Tibial nerve (tissue), 4 donors: ENCODE measurements around the gene LTBP1. TPM values are rescaled to one million over a fixed set of nuclear protein-coding genes. Genes with fewer than 3 reads are reported as not detected.
A peak's percentile ranks its signal among the peaks of the same experiment; 100 is the strongest.

Experiments used
- DNase-seq, 2 donors: peaks; one replicate each; pipeline ENCODE4 v3.0.0-alpha.2; 2019; ENCODE audit warnings: low spot score in 2 of 2
- H3K27ac ChIP-seq, 4 donors: fragments of 200-600 bp; sonication (generic) in 3 of 4; one replicate each; pipeline ENCODE4 v1.5.1; 2017 to 2019; ENCODE audit warnings: mild to moderate bottlenecking in 1 of 4
- H3K27me3 ChIP-seq, 2 donors: fragments of 200-600 bp; sonication (generic) in 1 of 2; one replicate each; pipeline versions ENCODE4 v1.5.1 to v1.6.0; 2017 to 2019
- H3K36me3 ChIP-seq, 3 donors: fragments of 200-600 bp; sonication (generic); one replicate each; pipeline ENCODE4 v1.5.1; 2018 to 2019
- H3K4me1 ChIP-seq, 4 donors: fragments of 200-600 bp; sonication (generic) in 3 of 4; one replicate each; pipeline ENCODE4 v1.5.1; 2017 to 2019
- H3K4me3 ChIP-seq, 4 donors: fragments of 200-600 bp; sonication (generic) in 3 of 4; one replicate each; pipeline ENCODE4 v1.5.1; 2017 to 2019; ENCODE audit warnings: mild to moderate bottlenecking in 1 of 4, moderate library complexity in 1 of 4
- H3K9me3 ChIP-seq, 4 donors: fragments of 200-600 bp; sonication (generic) in 3 of 4; one replicate each; pipeline ENCODE4 v1.5.1; 2017 to 2019
- EP300 ChIP-seq, 2 donors: sonication (generic); formaldehyde crosslinking; IDR thresholded peaks; one replicate each; pipeline ENCODE4 v1.6.1; 2017; ENCODE audit warnings: antibody characterized with exemption in 2 of 2, mild to moderate bottlenecking in 1 of 2
- POLR2A ChIP-seq, 2 donors: fragments of 450-650 bp; IDR thresholded peaks; one replicate each; pipeline ENCODE4 v1.6.1; 2017; ENCODE audit warnings: antibody characterized with exemption in 2 of 2, mild to moderate bottlenecking in 2 of 2, moderate library complexity in 2 of 2
- WGBS, 2 donors: methylation state at CpG; one replicate each; pipeline ENCODE4 v1.1.5; 2018; 5-methylcytosine and 5-hydroxymethylcytosine counted together
- total RNA-seq, 4 donors: library from RNA; depleted of rRNA; stranded (reverse); fragments of >200 nt; gene quantifications; one replicate each; pipeline ENCODE4 v1.1.0, GENCODE V29; 2016
- TF ChIP-seq, protein P1 (sequence below), 5 experiments: fragments of 200-600 bp in 3 of 5; fragments of 450-650 bp in 2 of 5; sonication (generic) in 3 of 5; IDR thresholded peaks; one replicate each; pipeline ENCODE4 v1.5.1; 2016 to 2019; ENCODE audit warnings: antibody characterized with exemption in 5 of 5, mild to moderate bottlenecking in 3 of 5, moderate library complexity in 2 of 5

Gene LTBP1
- total RNA-seq, 4 donors from 2014 or later = 29.4 to 89.8 (median 50.6) TPM

DNA sequence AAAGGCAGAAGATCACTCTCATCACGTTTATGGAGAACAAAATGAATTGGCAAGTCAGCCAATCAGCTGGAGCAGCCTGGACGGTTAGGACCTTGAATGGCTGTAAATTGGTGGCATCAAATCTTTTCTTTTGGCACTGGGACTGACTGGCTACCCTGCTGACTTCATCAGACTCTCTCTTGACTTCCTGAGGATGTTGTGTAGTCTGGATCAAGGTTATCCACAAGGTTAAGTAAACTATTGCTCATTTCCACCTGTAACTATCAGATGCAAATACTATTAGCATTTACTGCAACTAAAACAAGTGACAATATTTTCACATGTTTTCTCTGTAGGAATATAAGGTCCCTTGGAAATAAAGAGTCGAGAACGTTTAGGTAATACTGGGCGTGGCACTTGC is 395.4 kb downstream of the LTBP1 start:
- peak in 1 of 2 donors; percentile 39 for TF ChIP-seq EP300 (IDR thresholded peaks at IDR 0.05)
- TF ChIP-seq POLR2A (IDR thresholded peaks at IDR 0.05) = no peak
- 51 to 59% methylated on average over 5 of the region's 5 CpGs for WGBS, 2 donors
- no peaks in the 10 kb centered on the region for H3K9me3 ChIP-seq
- peak overlapping the region in 2 of 4 donors; percentile 15 to 28 for H3K27ac ChIP-seq
- peaks cover 0 to 23% (median 0%) of the 10 kb centered on the region in 4 donors for H3K4me1 ChIP-seq
- H3K27me3 ChIP-seq = no peaks in the 10 kb centered on the region
- no peak for DNase-seq
- no peak overlapping the region for H3K4me3 ChIP-seq
- H3K36me3 ChIP-seq = no peaks in the 10 kb centered on the region

- Histone ChIP-seq H3K36me3 (no peaks in the 10 kb centered on the region), H3K4me3 (no peak overlapping the region), H3K4me1 (peaks cover 0 to 23% (median 0%) of the 10 kb centered on the region in 4 donors), H3K27ac (peak overlapping the region in 1 of 4 donors; percentile 28), H3K9me3 (no peaks in the 10 kb centered on the region), H3K27me3 (no peaks in the 10 kb centered on the region)
- WGBS, 2 donors = 72% methylated on average over 4 of the region's 4 CpGs
- TF ChIP-seq, protein P1, sequence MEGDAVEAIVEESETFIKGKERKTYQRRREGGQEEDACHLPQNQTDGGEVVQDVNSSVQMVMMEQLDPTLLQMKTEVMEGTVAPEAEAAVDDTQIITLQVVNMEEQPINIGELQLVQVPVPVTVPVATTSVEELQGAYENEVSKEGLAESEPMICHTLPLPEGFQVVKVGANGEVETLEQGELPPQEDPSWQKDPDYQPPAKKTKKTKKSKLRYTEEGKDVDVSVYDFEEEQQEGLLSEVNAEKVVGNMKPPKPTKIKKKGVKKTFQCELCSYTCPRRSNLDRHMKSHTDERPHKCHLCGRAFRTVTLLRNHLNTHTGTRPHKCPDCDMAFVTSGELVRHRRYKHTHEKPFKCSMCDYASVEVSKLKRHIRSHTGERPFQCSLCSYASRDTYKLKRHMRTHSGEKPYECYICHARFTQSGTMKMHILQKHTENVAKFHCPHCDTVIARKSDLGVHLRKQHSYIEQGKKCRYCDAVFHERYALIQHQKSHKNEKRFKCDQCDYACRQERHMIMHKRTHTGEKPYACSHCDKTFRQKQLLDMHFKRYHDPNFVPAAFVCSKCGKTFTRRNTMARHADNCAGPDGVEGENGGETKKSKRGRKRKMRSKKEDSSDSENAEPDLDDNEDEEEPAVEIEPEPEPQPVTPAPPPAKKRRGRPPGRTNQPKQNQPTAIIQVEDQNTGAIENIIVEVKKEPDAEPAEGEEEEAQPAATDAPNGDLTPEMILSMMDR (IDR thresholded peaks at IDR 0.05) = no peak
- no peak for DNase-seq
Observed at GRCh38 chr2:33342705-33343104, 396.0 kb downstream of the LTBP1 start.

- no peak for DNase-seq
- H3K4me1 ChIP-seq = peaks cover 0 to 19% (median 0%) of the 10 kb centered on the region in 4 donors
- H3K27me3 ChIP-seq = no peaks in the 10 kb centered on the region
- WGBS, 2 donors = 88 to 94% methylated on average over 3 of the region's 3 CpGs
- H3K4me3 ChIP-seq = no peak overlapping the region
- H3K9me3 ChIP-seq = no peaks in the 10 kb centered on the region
- H3K27ac ChIP-seq = no peak overlapping the region
- no peaks in the 10 kb centered on the region for H3K36me3 ChIP-seq
- TF ChIP-seq EP300 (IDR thresholded peaks at IDR 0.05) = no peak
- TF ChIP-seq, protein P1 (IDR thresholded peaks at IDR 0.05) = no peak
- no peak for TF ChIP-seq POLR2A (IDR thresholded peaks at IDR 0.05)
Observed at GRCh38 chr2:33343387-33343895, 396.7 kb downstream of the LTBP1 start.

DNA sequence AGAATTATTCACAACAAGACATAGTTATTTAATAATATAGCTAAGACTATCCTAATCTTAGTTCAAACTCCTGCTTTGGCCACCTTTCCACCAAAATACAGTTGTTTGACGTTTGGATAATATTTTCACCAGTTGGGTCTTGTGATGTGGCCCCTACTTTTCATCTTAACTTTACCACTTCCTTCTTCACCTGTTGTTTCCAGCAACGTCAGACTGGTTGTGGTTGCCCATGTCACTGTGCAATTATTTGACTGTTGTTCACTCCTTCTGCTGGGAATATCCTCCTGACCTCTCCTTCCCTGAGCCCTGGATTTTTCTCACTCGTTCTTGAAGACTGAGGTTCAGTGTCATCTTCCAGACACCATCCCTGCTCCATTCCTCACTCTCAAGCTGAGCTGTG is 397.5 kb downstream of the LTBP1 start:
- no peak overlapping the region for H3K4me3 ChIP-seq
- no peaks in the 10 kb centered on the region for H3K36me3 ChIP-seq
- TF ChIP-seq, protein P1 (IDR thresholded peaks at IDR 0.05) = no peak
- TF ChIP-seq POLR2A (IDR thresholded peaks at IDR 0.05) = no peak
- no peak for TF ChIP-seq EP300 (IDR thresholded peaks at IDR 0.05)
- 80 to 85% methylated on average over 3 of the region's 3 CpGs for WGBS, 2 donors
- H3K27me3 ChIP-seq = no peaks in the 10 kb centered on the region
- no peak overlapping the region for H3K27ac ChIP-seq
- H3K9me3 ChIP-seq = no peaks in the 10 kb centered on the region
- H3K4me1 ChIP-seq = peaks cover 0 to 19% (median 0%) of the 10 kb centered on the region in 4 donors
- DNase-seq = no peak

- no peaks in the 10 kb centered on the region for H3K4me1 ChIP-seq
- no peaks in the 10 kb centered on the region for H3K27me3 ChIP-seq
- peaks cover 0 to 4% (median 0%) of the 10 kb centered on the region in 3 donors for H3K36me3 ChIP-seq
- 86 to 96% methylated on average over 3 of the region's 3 CpGs for WGBS, 2 donors
- H3K4me3 ChIP-seq = no peak overlapping the region
- TF ChIP-seq POLR2A (IDR thresholded peaks at IDR 0.05) = no peak
- no peak for TF ChIP-seq EP300 (IDR thresholded peaks at IDR 0.05)
- TF ChIP-seq, protein P1 (IDR thresholded peaks at IDR 0.05) = no peak
- H3K27ac ChIP-seq = no peak overlapping the region
- no peaks in the 10 kb centered on the region for H3K9me3 ChIP-seq
- DNase-seq = no peak
Observed at GRCh38 chr2:33347856-33348255, 401.1 kb downstream of the LTBP1 start.

DNA sequence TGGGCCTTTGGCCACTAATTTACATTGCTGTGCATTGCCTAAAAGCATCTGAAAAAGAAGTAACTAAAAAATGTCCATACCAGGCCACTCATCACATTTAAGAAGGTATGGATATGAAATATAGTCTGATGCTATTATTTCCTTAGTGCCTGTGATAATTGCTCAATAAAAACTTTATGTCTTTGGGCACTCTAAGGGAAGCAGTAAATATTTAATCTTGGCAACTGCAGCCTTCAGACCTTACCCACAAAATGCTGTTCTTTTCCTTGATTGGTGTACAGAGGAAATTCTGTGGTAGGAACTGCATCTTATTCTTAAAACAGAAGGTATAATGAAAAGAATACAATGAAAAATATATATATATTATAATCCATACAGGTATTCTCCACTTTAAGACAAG is 403.9 kb downstream of the LTBP1 start:
- Histone ChIP-seq H3K4me3 (no peak overlapping the region), H3K27me3 (no peaks in the 10 kb centered on the region), H3K9me3 (no peaks in the 10 kb centered on the region), H3K27ac (no peak overlapping the region), H3K4me1 (no peaks in the 10 kb centered on the region), H3K36me3 (peaks cover 0 to 4% (median 0%) of the 10 kb centered on the region in 3 donors)
- TF ChIP-seq, protein P1 (IDR thresholded peaks at IDR 0.05) = no peak
- TF ChIP-seq EP300 (IDR thresholded peaks at IDR 0.05) (no peak), POLR2A (IDR thresholded peaks at IDR 0.05) (no peak)
- DNase-seq = no peak
